GM18861 (cell line): Measurements from ENCODE around the gene CHCHD1.
"Not testable (repeated sequence)": the region's sequence is repeated elsewhere in the genome, so short reads cannot be mapped to it uniquely, and the experiment has no call there.

ENCODE experiments used
- ATAC-seq: cut with Tn5 transposase; IDR thresholded peaks from one replicate; pipeline ENCODE4 v1.9.1; 2021; ENCODE audit not compliant: unreplicated experiment

CHCHD1 gene

GRCh38 chr10:73790886-73791625 is 9.2 kb downstream of the CHCHD1 start:
- ATAC-seq = no peak

GRCh38 chr10:73791871-73792400 is 10.1 kb downstream of the CHCHD1 start:
- no peak for ATAC-seq

GRCh38 chr10:73793456-73793855 is 11.6 kb downstream of the CHCHD1 start:
- no peak for ATAC-seq

DNA sequence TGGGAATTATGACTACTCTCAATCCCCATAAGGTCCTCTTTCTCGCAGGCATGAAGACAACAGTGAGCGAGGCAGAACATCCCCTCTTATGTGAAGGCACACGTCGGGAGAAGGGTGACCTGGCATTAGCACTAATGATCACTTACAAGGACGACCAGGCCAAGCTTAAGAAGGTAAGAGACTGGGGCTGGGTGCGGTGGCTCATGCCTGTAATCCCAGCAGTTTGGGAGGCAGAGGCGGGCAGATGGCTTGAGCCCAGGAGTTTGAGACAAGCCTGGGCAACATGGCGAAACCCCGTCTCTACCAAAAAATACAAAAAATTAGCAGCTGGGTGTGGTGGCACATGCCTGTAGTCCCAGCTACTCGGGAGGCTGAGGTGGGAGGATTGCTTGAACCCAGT is 13.6 kb downstream of the CHCHD1 start:
- ATAC-seq = not testable (repeated sequence)

DNA sequence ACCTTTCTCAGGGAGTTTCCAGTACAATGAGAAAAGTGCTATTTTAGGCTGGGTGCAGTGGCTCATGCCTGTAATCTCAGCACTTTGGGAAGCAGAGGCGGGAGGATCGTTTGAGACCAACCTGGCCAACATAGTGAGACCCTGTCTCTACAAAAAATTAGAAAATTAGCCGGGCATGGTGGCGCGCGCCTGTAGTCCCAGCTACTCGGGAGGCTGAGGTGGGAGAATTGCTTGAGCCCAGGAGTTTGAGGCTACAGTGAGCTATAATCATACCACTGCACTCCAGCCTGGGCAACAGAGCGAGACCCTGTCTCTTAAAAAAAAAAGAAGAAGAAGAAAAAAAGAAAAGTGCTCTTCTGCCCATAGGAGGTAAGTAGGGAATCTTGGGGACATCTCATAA is 14.2 kb downstream of the CHCHD1 start:
- not testable (repeated sequence) for ATAC-seq

- ATAC-seq = no peak
Measured at GRCh38 chr10:73796766-73797165, 14.9 kb downstream of the CHCHD1 start.

GRCh38 chr10:73797324-73798025 is 15.6 kb downstream of the CHCHD1 start:
- ATAC-seq = no peak

DNA sequence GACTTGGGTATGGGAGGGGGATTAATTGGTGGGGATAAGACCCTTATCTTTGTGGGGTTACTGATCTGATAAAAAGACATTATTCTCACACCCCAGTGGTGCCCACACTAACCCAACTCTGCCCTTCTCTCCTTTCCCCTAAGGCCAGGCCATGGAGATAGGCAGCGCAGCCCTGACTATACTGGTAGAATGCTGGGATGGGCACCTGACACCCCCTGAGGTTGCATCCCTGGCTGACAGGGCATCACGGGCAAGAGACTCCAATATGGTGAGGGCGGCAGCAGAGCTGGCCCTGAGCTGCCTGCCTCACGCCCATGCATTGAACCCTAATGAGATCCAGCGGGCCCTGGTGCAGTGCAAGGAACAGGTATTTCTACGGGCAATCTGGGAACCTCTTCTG is 16.2 kb downstream of the CHCHD1 start:
- ATAC-seq = no peak

DNA sequence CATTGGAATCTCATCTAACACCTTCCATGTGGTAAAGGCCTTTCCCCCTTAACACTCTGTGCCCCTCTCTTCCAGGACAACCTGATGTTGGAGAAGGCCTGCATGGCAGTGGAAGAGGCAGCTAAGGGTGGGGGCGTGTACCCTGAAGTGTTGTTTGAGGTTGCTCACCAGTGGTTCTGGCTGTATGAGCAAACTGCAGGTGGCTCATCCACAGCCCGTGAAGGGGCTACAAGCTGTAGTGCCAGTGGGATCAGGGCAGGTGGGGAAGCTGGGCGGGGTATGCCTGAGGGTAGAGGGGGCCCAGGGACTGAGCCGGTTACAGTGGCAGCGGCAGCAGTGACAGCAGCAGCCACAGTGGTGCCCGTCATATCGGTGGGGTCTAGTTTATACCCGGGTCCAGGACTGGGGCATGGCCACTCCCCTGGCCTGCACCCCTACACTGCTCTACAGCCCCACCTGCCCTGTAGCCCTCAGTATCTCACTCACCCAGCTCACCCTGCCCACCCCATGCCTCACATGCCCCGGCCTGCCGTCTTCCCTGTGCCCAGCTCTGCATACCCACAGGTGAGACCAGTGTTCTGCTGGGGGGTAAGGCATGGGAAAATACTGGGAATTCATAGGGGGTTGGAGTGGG is 17.2 kb downstream of the CHCHD1 start:
- ATAC-seq = no peak

DNA sequence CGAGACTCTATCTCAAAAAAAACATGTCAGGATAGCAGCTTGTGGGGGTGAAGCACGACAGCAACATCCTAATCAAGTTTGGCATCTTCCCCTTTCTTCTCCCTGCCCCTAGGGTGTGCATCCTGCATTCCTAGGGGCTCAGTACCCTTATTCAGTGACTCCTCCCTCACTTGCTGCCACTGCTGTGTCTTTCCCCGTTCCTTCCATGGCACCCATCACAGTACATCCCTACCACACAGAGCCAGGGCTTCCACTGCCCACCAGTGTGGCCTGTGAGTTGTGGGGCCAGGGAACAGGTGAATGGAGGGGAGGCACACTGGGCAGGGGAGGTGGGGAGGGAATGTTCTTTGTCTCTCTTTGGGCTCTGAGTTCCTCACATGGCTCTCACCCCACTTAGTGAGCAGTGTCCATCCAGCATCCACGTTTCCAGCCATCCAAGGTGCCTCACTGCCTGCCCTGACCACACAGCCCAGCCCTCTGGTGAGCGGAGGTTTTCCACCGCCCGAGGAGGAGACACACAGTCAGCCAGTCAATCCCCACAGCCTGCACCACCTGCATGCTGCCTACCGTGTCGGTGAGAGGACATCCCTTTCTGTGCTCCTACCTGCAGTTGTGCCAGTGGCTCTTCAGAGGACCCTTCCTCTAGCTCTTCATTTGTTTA is 18.2 kb downstream of the CHCHD1 start:
- ATAC-seq = no peak

DNA sequence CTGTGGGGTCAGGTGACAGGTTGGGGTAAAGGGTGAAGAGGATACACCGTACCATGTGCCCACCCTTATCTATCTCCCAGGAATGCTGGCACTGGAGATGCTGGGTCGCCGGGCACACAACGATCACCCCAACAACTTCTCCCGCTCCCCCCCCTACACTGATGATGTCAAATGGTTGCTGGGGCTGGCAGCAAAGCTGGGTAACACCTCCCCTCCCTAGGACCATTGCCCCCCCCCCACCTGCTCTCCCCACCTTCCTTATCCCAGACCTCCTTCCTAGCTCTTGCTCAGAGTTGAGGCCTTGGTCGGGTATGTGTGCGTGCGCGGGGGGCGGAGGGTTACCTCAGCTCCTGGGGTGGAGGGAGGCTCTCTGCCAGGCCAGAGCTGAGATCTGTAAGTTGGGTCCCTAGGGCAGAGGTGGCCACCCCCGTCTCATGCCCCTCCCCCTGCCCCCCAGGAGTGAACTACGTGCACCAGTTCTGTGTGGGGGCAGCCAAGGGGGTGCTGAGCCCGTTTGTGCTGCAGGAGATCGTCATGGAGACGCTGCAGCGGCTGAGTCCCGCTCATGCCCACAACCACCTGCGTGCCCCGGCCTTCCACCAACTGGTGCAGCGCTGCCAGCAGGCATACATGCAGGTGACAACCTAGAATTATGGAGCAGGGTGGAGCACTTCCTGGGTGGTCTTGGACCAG is 18.9 kb downstream of the CHCHD1 start:
- ATAC-seq = no peak

DNA sequence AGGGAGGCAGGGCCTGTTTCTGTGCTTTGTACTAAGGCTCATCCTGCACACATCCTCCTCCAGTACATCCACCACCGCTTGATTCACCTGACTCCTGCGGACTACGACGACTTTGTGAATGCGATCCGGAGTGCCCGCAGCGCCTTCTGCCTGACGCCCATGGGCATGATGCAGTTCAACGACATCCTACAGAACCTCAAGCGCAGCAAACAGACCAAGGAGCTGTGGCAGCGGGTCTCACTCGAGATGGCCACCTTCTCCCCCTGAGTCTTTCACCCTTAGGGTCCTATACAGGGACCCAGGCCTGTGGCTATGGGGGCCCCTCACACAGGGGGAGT is 19.4 kb downstream of the CHCHD1 start:
- no peak for ATAC-seq

- no peak for ATAC-seq
Measured at GRCh38 chr10:73802276-73802991, 20.6 kb downstream of the CHCHD1 start.

DNA sequence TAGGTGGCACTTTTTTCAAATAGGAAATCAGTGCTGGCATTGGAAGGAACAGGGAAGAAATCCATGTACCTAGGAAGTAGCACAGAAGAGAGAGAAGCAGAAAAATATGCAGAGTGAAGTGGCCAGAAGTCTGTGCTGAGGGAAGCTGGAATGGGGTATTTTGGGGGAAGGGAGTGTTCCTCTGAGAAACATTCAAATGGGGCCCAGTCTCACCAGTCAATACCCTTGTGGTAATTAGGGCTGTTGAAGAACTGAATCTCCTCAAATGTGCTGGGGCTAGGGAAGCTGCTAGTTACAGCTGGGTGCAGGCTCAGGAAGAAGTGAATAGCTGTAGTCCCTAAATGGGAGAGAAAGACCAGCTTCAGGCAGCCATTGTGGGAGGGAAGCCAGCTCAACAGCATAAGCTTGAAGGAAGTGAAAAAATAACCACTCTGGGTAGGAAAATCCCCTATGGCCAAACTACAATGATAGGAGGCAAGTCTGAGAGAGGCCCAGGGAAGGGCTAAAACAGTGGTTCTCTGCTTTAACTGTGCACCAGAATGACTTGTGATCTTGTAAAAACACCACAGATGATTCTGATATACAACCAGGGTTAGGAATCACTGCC is 21.9 kb downstream of the CHCHD1 start:
- ATAC-seq = peak; percentile 81

GRCh38 chr10:73806176-73806950 is 24.5 kb downstream of the CHCHD1 start:
- ATAC-seq = no peak

DNA sequence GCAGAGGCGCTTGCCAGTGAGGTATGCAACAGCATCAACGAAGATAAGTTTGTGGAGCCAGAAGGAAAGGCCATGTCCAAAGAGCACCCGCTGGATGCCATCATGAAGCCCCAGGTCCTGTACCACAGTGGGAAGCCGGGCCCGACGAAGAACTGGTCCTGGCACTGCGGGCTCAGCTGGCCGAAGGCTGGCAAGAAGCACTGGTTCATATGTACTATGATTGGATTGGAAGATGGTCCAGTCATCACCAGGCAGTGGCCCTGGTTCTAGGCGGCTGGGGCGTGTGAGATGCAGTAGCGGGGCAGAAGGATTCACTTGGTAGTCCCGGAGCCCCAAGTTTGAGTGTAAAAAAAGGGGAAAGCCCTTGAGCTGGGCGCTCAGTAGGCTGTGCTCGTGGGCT is 25.6 kb downstream of the CHCHD1 start:
- ATAC-seq = no peak

DNA sequence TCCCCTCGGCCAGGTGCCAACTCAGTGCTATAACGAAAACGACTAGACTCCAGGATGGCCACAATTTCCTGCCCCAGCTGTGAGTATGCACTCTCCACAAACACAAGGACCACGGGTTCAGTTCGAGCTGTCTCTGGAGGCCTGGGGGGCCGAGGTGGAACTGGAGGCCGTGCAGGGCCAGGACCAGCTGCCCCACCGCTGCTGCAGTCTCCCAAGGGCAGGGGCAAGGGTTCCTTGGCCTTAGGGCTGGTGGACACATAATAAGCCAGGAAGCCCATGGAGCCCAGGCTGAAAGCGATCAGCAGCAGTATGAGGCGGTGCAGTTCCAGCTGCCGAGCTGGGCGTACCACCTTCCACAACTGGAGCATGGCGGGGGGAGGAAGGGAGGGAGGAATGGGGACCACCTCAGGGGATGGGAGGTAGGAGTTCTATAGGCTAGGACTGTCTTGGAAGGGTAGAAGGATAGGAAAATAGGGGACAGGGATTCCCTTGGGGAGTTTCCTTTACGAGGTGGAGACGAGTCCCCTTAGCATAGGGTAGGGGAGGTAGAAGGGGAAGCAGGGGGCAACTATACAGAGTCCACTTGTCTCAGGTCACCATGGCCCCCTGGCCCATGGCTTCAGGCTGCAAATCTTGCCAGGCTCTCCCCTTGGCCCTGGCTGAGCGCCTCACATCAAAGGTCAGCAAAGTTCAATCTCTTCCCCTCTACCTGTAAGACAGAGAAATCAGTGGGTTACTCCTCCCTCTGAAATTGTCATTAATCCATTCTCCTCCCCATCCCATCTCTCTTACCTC is 26.4 kb downstream of the CHCHD1 start:
- no peak for ATAC-seq
